Measurements from ENCODE around the gene KIRREL1. TPM values are rescaled to one million over a fixed set of nuclear protein-coding genes. Genes with fewer than 3 reads are reported as not detected.

KIRREL1 gene
- total RNA-seq, 1 experiment from 2014 or later = 30.7 TPM

DNA sequence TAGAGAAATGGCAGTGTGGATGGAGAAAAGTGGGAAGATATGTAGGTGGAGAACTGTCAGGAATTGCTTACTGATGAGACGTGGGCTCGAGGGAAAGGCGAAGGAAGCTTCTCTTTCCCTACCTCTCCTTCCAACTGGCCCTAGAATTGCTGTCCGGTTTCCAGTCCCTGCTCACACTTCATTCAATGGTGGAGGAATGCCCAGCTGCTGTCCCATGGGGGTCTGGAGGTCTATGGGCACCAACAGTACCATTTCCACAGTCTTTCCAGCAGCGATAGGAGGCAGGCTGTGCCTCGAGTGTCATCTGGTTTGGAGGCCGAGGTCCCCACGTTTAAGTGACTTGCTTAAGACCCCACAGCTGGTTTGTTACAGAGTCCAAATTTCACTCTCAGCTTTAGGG is 155.7 kb downstream of the KIRREL1 start:
- CTCF ChIA-PET = no interaction called here
- no peak for TF ChIP-seq EZH2 (IDR thresholded peaks at IDR 0.05; ENCODE audit: low read depth)
- TF ChIP-seq, protein P1, sequence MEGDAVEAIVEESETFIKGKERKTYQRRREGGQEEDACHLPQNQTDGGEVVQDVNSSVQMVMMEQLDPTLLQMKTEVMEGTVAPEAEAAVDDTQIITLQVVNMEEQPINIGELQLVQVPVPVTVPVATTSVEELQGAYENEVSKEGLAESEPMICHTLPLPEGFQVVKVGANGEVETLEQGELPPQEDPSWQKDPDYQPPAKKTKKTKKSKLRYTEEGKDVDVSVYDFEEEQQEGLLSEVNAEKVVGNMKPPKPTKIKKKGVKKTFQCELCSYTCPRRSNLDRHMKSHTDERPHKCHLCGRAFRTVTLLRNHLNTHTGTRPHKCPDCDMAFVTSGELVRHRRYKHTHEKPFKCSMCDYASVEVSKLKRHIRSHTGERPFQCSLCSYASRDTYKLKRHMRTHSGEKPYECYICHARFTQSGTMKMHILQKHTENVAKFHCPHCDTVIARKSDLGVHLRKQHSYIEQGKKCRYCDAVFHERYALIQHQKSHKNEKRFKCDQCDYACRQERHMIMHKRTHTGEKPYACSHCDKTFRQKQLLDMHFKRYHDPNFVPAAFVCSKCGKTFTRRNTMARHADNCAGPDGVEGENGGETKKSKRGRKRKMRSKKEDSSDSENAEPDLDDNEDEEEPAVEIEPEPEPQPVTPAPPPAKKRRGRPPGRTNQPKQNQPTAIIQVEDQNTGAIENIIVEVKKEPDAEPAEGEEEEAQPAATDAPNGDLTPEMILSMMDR (conservative IDR thresholded peaks at IDR 0.05) = no peak
- Histone ChIP-seq H3K4me3 (no peak overlapping the region), H3K9me2 (ENCODE audit: insufficient read depth) (no peaks in the 10 kb centered on the region), H3K4me2 (no peak overlapping the region), H3F3A (ENCODE audit: insufficient read depth, low read depth) (no peaks in the 10 kb centered on the region), H3K36me3 (ENCODE audit: low read depth) (no peaks in the 10 kb centered on the region), H2AFZ (no peak overlapping the region), H3K79me2 (ENCODE audit: low read depth) (no peaks in the 10 kb centered on the region), H4K20me1 (ENCODE audit: insufficient read depth) (no peaks in the 10 kb centered on the region), H3K27ac (no peak overlapping the region), H3K4me1 (replicated peaks; ENCODE audit: insufficient read depth) (no peaks in the 10 kb centered on the region), H3K27me3 (ENCODE audit: insufficient read depth, low read depth) (peaks cover 72% of the 10 kb centered on the region), H3K9me3 (ENCODE audit: insufficient read depth, low read depth) (no peaks in the 10 kb centered on the region)
- POLR2A ChIA-PET (ENCODE audit: unreplicated experiment) = no interaction called here
- intact Hi-C loops (cut with micrococcal nuclease; ENCODE audit: unreplicated experiment) = no loop called here
- no TSS peak for BruUV-seq (replicated peaks)
- DNase-seq = no peak

Other genes with a start within 250 kb of the KIRREL1 start
- gene FCRL2, start 216.5 kb upstream of the KIRREL1 start, total RNA-seq (2021) = not detected in 2 replicates
- not detected in 2 replicates for gene FCRL1, start 173.5 kb upstream of the KIRREL1 start, total RNA-seq (2021)
- not detected in 2 replicates for gene CD5L, start 151.8 kb upstream of the KIRREL1 start, total RNA-seq (2021)
- gene CD1D, start 187.2 kb downstream of the KIRREL1 start, total RNA-seq (2021) = not detected in 2 replicates

All from PC-9 (cell line).